WERI-Rb-1 (cell line): ENCODE measurements around the gene ABLIM2.

Experiments used
- DNase-seq: peaks from one replicate; pipeline ENCODE4 v3.0.0-alpha.2; 2020
- H3K27ac ChIP-seq: fragments of 250-450 bp; sonication (Bioruptor Pico); 2 replicates; pipeline ENCODE4 v1.5.1; 2020; ENCODE audit warnings: mild to moderate bottlenecking, moderate library complexity
- H3K27me3 ChIP-seq: fragments of 250-450 bp; sonication (Bioruptor Pico); 2 replicates; pipeline ENCODE4 v1.5.1; 2021; ENCODE audit warnings: mild to moderate bottlenecking, low read depth, moderate library complexity; ENCODE audit not compliant: insufficient read depth, severe bottlenecking
- H3K36me3 ChIP-seq: fragments of 250-450 bp; sonication (Bioruptor Pico); 2 replicates; pipeline ENCODE4 v1.5.1; 2020; ENCODE audit warnings: mild to moderate bottlenecking, moderate library complexity
- H3K4me3 ChIP-seq: 2 replicates; pipeline ENCODE4 v1.5.1; 2011; ENCODE audit warnings: low read depth, mild to moderate bottlenecking, control low read depth, low read length
- H3K9me3 ChIP-seq: fragments of 250-450 bp; sonication (Bioruptor Pico); 2 replicates; pipeline ENCODE4 v1.5.1; 2021; ENCODE audit warnings: mild to moderate bottlenecking, moderate library complexity; ENCODE audit not compliant: severe bottlenecking
- TF ChIP-seq, protein P1 (sequence below): IDR thresholded peaks from 2 replicates; pipeline ENCODE4 v1.5.1; 2011; ENCODE audit warnings: low read depth, mild to moderate bottlenecking, control low read depth, inconsistent platforms, low read length

The ABLIM2 gene

DNA sequence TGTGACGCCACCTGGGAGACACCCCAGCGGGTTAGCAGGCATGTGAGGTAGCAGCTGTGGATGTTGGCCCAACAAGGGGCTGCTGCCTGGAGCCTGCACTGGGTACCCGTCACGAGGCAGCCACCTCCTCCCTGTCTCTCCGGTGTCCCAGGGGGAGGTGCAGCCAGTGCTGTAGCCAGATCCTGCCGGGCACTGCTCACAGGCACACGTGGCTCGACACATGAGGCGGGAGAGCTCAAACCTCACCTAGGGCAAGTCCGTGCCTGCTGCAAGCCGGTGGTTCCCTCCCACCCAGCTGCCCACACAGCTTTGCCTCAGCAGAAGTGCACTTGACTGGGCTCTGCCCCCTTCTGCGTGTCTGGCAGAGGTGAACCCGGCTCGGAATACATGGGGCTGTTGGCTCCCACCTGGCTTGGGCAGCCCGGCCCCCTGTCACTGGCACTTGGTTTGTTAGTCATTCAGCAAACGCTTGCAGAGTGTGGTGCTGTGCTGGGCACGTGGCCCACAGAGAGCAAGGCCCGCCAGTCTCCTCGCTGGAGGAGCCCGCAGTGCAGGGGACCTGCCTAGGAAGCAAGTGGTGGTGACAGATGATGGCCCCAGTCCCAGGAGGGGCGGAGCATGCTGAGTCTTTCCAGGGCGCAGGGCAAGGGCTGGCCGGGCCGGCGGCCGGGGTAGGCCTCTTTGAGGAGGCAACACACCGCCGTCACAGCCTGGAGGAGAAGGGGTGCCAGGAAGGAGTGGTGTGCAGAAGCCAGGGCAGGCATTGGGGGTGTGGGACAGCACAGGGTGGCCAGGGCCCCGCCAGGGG, 30.3 kb upstream of the ABLIM2 start:
- Histone ChIP-seq H3K9me3 (no peaks in the 10 kb centered on the region), H3K27ac (peak overlapping the region; percentile 48), H3K36me3 (no peaks in the 10 kb centered on the region), H3K4me3 (no peak overlapping the region), H3K27me3 (no peaks in the 10 kb centered on the region)
- TF ChIP-seq, protein P1, sequence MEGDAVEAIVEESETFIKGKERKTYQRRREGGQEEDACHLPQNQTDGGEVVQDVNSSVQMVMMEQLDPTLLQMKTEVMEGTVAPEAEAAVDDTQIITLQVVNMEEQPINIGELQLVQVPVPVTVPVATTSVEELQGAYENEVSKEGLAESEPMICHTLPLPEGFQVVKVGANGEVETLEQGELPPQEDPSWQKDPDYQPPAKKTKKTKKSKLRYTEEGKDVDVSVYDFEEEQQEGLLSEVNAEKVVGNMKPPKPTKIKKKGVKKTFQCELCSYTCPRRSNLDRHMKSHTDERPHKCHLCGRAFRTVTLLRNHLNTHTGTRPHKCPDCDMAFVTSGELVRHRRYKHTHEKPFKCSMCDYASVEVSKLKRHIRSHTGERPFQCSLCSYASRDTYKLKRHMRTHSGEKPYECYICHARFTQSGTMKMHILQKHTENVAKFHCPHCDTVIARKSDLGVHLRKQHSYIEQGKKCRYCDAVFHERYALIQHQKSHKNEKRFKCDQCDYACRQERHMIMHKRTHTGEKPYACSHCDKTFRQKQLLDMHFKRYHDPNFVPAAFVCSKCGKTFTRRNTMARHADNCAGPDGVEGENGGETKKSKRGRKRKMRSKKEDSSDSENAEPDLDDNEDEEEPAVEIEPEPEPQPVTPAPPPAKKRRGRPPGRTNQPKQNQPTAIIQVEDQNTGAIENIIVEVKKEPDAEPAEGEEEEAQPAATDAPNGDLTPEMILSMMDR = no peak
- DNase-seq = peak; percentile 59

DNA sequence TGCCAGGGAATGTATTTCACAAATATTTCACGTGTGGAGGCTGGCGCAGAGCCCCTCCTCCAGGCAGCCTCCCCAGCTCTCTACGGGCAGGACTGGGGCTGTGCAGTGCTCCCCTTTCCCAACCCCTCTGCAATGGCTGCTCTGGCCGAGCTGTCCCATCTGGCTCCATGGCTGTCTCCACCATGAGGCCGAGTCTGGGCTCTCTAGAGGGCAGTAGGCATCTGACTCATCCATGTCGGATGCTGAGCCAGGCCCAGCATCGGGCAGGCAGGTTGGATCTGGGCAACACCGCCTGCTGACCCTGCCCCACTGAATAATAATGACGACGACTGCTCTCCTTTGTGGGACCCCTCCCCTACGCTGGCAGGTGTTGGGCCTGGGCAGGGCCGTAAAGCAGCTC, 29.5 kb upstream of the ABLIM2 start:
- no peaks in the 10 kb centered on the region for H3K36me3 ChIP-seq
- no peak overlapping the region for H3K4me3 ChIP-seq
- no peak for DNase-seq
- no peaks in the 10 kb centered on the region for H3K27me3 ChIP-seq
- peak overlapping the region; percentile 38; the same call in 1 of the 2 replicates for H3K27ac ChIP-seq
- TF ChIP-seq, protein P1 = no peak
- no peaks in the 10 kb centered on the region for H3K9me3 ChIP-seq

DNA sequence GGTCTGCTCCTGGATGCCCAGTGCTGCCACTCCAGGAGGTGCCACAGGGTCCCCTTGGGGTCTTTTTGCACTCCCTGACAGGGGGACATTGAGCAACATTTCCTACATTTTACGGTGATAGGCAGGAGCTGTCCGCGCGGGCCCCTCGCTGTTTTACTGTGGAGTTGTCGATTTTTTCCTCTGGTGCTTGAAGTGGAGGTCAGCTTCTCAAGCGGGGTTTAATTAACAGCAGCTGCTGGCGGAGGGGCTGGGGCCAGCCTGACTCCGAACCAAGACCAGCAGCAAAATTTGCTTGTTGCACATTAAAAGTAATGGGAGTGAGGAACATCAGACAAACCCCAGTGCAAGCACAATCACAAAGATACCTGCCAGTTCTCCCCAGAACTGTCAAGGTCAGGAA, 27.3 kb upstream of the ABLIM2 start:
- Histone ChIP-seq H3K4me3 (no peak overlapping the region), H3K9me3 (no peaks in the 10 kb centered on the region), H3K27ac (no peak overlapping the region), H3K27me3 (no peaks in the 10 kb centered on the region), H3K36me3 (no peaks in the 10 kb centered on the region)
- TF ChIP-seq, protein P1 = no peak
- no peak for DNase-seq

DNA sequence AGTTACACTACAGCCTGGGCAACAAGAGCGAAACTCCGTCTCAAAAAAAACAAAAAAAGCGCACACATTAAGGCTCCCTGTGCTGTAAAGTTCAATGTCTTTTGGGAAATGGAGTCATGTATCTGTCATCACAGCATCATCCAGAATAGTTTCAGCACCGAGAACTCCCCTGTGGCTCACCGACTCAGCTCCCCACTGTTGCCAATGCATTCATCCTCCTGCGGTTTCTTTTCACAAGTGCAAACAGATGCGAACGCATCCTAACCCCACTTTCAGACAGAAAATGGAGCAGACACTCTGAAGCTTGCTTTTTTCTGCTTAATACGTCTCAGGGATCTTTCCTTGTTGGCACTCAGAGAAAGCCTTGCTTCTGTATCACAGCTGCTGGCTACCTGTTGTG, 26.7 kb upstream of the ABLIM2 start:
- no peak overlapping the region for H3K27ac ChIP-seq

DNA sequence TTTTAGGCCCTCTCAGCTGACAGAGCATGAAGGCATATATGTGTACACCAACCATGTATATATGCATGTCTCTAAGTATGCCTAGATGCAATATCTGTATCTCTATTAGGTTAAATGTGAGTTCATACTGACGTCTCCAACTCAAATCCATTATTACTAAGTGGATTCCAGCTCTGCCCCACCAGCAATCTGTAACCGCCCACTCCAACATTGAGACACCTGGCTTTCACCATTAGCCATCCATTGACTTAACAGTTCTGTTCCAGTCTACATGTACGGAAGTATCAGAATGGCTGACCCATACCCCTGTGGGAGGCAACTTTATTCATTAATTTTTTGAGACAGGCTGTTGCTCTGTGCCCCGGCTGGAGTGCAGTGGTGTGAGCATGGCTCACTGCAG, 25.4 kb upstream of the ABLIM2 start:
- Histone ChIP-seq H3K4me3 (no peak overlapping the region), H3K9me3 (no peaks in the 10 kb centered on the region), H3K27me3 (no peaks in the 10 kb centered on the region), H3K36me3 (no peaks in the 10 kb centered on the region), H3K27ac (no peak overlapping the region)
- no peak for DNase-seq
- TF ChIP-seq, protein P1 = no peak

More for the DNA sequence above, 26.7 kb upstream of the ABLIM2 start:
- Histone ChIP-seq H3K9me3 (no peaks in the 10 kb centered on the region), H3K27me3 (no peaks in the 10 kb centered on the region), H3K4me3 (no peak overlapping the region), H3K36me3 (no peaks in the 10 kb centered on the region)
- DNase-seq = no peak
- TF ChIP-seq, protein P1 = no peak
